WTC11 (cell line): ENCODE results near the gene TMCC2. TPM values are rescaled to one million over a fixed set of nuclear protein-coding genes. Genes with fewer than 3 reads are reported as not detected.

ENCODE experiments used
- ATAC-seq: fragments of 200-7000 bp; cut with Tn5 transposase; 2 replicates; pipeline ENCODE4 v1.10.0; 2021; ENCODE audit warnings: mild to moderate bottlenecking, moderate library complexity
- CTCF ChIA-PET: fragments of 300-600 bp; sonication (Branson Sonifier 250); formaldehyde crosslinking; loops from one replicate; lab custom pipeline; 2021; ENCODE audit warnings: antibody characterized with exemption; lab: Charles Lee
- POLR2A ChIA-PET: fragments of 350-600 bp; sonication (Branson Sonifier 250); formaldehyde crosslinking; loops from one replicate; lab custom pipeline; 2021; ENCODE audit warnings: antibody characterized with exemption; lab: Charles Lee
- DNase-seq: peaks from one replicate; pipeline ENCODE4 v3.0.0; 2021; ENCODE audit warnings: low spot score
- H3K27ac Mint-ChIP-seq: 2 replicates; pipeline ENCODE4 v1.8.0; 2021; ENCODE audit warnings: mixed read lengths
- H3K27me3 Mint-ChIP-seq: 2 replicates; pipeline ENCODE4 v1.8.0; 2021; ENCODE audit warnings: low read depth, mild to moderate bottlenecking, moderate library complexity, mixed read lengths
- H3K36me3 Mint-ChIP-seq: 2 replicates; pipeline ENCODE4 v1.8.0; 2021; ENCODE audit warnings: mixed read lengths
- H3K4me1 Mint-ChIP-seq: 2 replicates; pipeline ENCODE4 v1.8.0; 2022; ENCODE audit warnings: mixed read lengths
- H3K4me3 Mint-ChIP-seq: 2 replicates; pipeline ENCODE4 v1.8.0; 2021; ENCODE audit warnings: mild to moderate bottlenecking, moderate library complexity, mixed read lengths
- H3K9me3 Mint-ChIP-seq: 2 replicates; pipeline ENCODE4 v1.8.0; 2021; ENCODE audit warnings: mixed read lengths
- CREB1 ChIP-seq: sonication (generic); formaldehyde crosslinking; IDR thresholded peaks from 2 replicates; pipeline ENCODE4 v1.8.0; 2023; ENCODE audit warnings: mild to moderate bottlenecking, missing genetic modification reagents
- CTCF ChIP-seq: fragments of 200-600 bp; IDR thresholded peaks from 2 replicates; pipeline ENCODE4 v1.8.0; 2022; ENCODE audit warnings: antibody characterized with exemption
- MLX ChIP-seq: sonication (generic); formaldehyde crosslinking; IDR thresholded peaks from 2 replicates; pipeline ENCODE4 v1.8.1; 2023; ENCODE audit warnings: mild to moderate bottlenecking, missing genetic modification reagents, moderate library complexity
- NFYB ChIP-seq: sonication (generic); formaldehyde crosslinking; conservative IDR thresholded peaks from 2 replicates; pipeline ENCODE4 v1.8.0; 2022; ENCODE audit warnings: low read depth, missing genetic modification reagents
- NR1H2 ChIP-seq: sonication (generic); formaldehyde crosslinking; IDR thresholded peaks from 2 replicates; pipeline ENCODE4 v1.9.0; 2021; ENCODE audit warnings: mild to moderate bottlenecking, moderate library complexity, missing genetic modification reagents
- PRRX2 ChIP-seq: fragments of 250-450 bp; sonication (Bioruptor Pico); IDR thresholded peaks from 2 replicates; pipeline ENCODE4 v1.8.0; 2021; ENCODE audit warnings: mild to moderate bottlenecking
- RELA ChIP-seq: sonication (generic); formaldehyde crosslinking; IDR thresholded peaks from 2 replicates; pipeline ENCODE4 v1.8.1; 2022; ENCODE audit warnings: missing genetic modification reagents, mild to moderate bottlenecking, borderline replicate concordance
- RORB ChIP-seq: fragments of 250-450 bp; sonication (Bioruptor Pico); IDR thresholded peaks from 2 replicates; pipeline ENCODE4 v1.9.0; 2021; ENCODE audit warnings: mild to moderate bottlenecking
- SMAD4 ChIP-seq: sonication (generic); formaldehyde crosslinking; IDR thresholded peaks from 2 replicates; pipeline ENCODE4 v1.8.0; 2022; ENCODE audit warnings: mild to moderate bottlenecking, missing genetic modification reagents
- USF1 ChIP-seq: sonication (generic); formaldehyde crosslinking; IDR thresholded peaks from 2 replicates; pipeline ENCODE4 v1.8.0; 2022; ENCODE audit warnings: mild to moderate bottlenecking, missing genetic modification reagents
- ZNF232 ChIP-seq: sonication (generic); formaldehyde crosslinking; IDR thresholded peaks from 2 replicates; pipeline ENCODE4 v1.8.0; 2022; ENCODE audit warnings: mild to moderate bottlenecking, missing genetic modification reagents
- ZNF317 ChIP-seq: sonication (generic); formaldehyde crosslinking; IDR thresholded peaks from 2 replicates; pipeline ENCODE4 v1.8.1; 2023; ENCODE audit warnings: low read depth, mild to moderate bottlenecking, moderate library complexity, missing genetic modification reagents, borderline replicate concordance
- ZNF396 ChIP-seq: fragments of 250-450 bp; sonication (Bioruptor Pico); IDR thresholded peaks from 2 replicates; pipeline ENCODE4 v1.8.0; 2021; ENCODE audit warnings: mild to moderate bottlenecking, moderate library complexity, borderline replicate concordance
- ZNF532 ChIP-seq: fragments of 250-450 bp; sonication (Bioruptor Pico); IDR thresholded peaks from 2 replicates; pipeline ENCODE4 v1.9.0; 2021; ENCODE audit warnings: mild to moderate bottlenecking, borderline replicate concordance
- ZSCAN18 ChIP-seq: fragments of 250-450 bp; sonication (Bioruptor Pico); IDR thresholded peaks from 2 replicates; pipeline ENCODE4 v2.1.2; 2022; ENCODE audit warnings: mild to moderate bottlenecking, moderate library complexity
- total RNA-seq: library from RNA; stranded (reverse); gene quantifications from 3 replicates; pipeline ENCODE4 v1.2.3, GENCODE V29; 2021

TMCC2 gene
- total RNA-seq, 1 experiment from 2014 or later, result 9.5 TPM

GRCh38 chr1:205291596-205291995 is 63.9 kb downstream of the TMCC2 start (continued):
- TF ChIP-seq ZSCAN18 (CRISPR knock-in tag) (no peak), CREB1 (no peak), SMAD4 (CRISPR knock-in tag) (no peak), ZNF317 (no peak), ZNF396 (CRISPR knock-in tag) (no peak), MLX (CRISPR knock-in tag) (no peak), NFYB (CRISPR knock-in tag) (no peak), ZNF532 (no peak), NR1H2 (CRISPR knock-in tag) (no peak)

- ATAC-seq (no peak), DNase-seq (no peak)
- TF ChIP-seq RORB (no peak), PRRX2 (no peak), RELA (no peak), CTCF (no peak), USF1 (CRISPR knock-in tag) (no peak), ZNF232 (CRISPR knock-in tag) (no peak), NR1H2 (CRISPR knock-in tag) (no peak)
- Mint-ChIP-seq H3K9me3 (no peaks in the 10 kb centered on the region), H3K27me3 (no peaks in the 10 kb centered on the region; the same call in 1 of the 2 replicates), H3K4me1 (peaks cover 52% of the 10 kb centered on the region), H3K27ac (peak overlapping the region; percentile 100), H3K36me3 (no peaks in the 10 kb centered on the region), H3K4me3 (no peak overlapping the region)
- ChIA-PET CTCF (interaction anchor here (1.0 to 2.7 kb wide), 10 partner anchors 9 to 192 kb away, joined by 3 to 25 read pairs (median 6); no protein-coding TSS in a partner anchor), POLR2A (interaction anchor here (1.2 to 3.4 kb wide), 7 partner anchors 9 to 31 kb away, joined by 5 to 33 read pairs (median 7); partner anchors contain the start of gene NUAK2)
These were observed 65.8 kb downstream of the TMCC2 start for GRCh38 chr1:205293350-205294074.
